HepG2 (cell line): ENCODE measurements around the gene SDE2.
"Not testable (repeated sequence)": the region's sequence is repeated elsewhere in the genome, so short reads cannot be mapped to it uniquely, and the experiment has no call there.

Experiments used
- CTCF ChIP-seq: sonication (generic); formaldehyde crosslinking; IDR thresholded peaks from 2 replicates; pipeline ENCODE4 v1.5.0; 2020; ENCODE audit warnings: mild to moderate bottlenecking, missing genetic modification reagents, moderate library complexity
- ELF1 ChIP-seq: sonication (generic); formaldehyde crosslinking; IDR thresholded peaks from 2 replicates; pipeline ENCODE4 v1.4.0; 2020; ENCODE audit warnings: missing genetic modification reagents
- EP300 ChIP-seq, 3 experiments: sonication (generic) in 1 of 3; formaldehyde crosslinking in 1 of 3; IDR thresholded peaks; 2 replicates each; pipeline versions ENCODE4 v1.5.1 to v1.6.1; 2011 to 2020; ENCODE audit warnings: low read depth in 2 of 3, low read length in 2 of 3, borderline replicate concordance in 1 of 3, improper control_type of control experiment in 1 of 3, mild to moderate bottlenecking in 1 of 3, missing genetic modification reagents in 1 of 3, moderate library complexity in 1 of 3
- IRF9 ChIP-seq: sonication (generic); formaldehyde crosslinking; IDR thresholded peaks from 2 replicates; pipeline ENCODE4 v1.8.0; 2022; ENCODE audit warnings: missing genetic modification reagents, mild to moderate bottlenecking, borderline replicate concordance
- NCOA1 ChIP-seq: sonication (generic); formaldehyde crosslinking; IDR thresholded peaks from 2 replicates; pipeline ENCODE4 v1.9.0; 2021; ENCODE audit warnings: missing genetic modification reagents
- POLR2A ChIP-seq, 2 experiments: IDR thresholded peaks; 2 replicates each; pipeline ENCODE4 v1.6.1; 2011; ENCODE audit warnings: low read depth in 2 of 2, low read length in 2 of 2, mild to moderate bottlenecking in 1 of 2, moderate library complexity in 1 of 2; ENCODE audit not compliant: insufficient read depth in 1 of 2
- SMAD3 ChIP-seq: sonication (generic); formaldehyde crosslinking; IDR thresholded peaks from 2 replicates; pipeline ENCODE4 v1.4.0; 2020; ENCODE audit warnings: missing genetic modification reagents
- SP140L ChIP-seq: sonication (generic); formaldehyde crosslinking; IDR thresholded peaks from 2 replicates; pipeline ENCODE4 v1.4.0; 2020; ENCODE audit warnings: missing genetic modification reagents, borderline replicate concordance
- TEAD3 ChIP-seq: optimal IDR thresholded peaks from 2 replicates; pipeline ENCODE3; 2016; ENCODE audit warnings: borderline replicate concordance
- ZNF577 ChIP-seq: sonication (generic); formaldehyde crosslinking; IDR thresholded peaks from 2 replicates; pipeline ENCODE4 v1.4.0; 2020; ENCODE audit warnings: mild to moderate bottlenecking, low read depth, missing genetic modification reagents, borderline replicate concordance
- TF ChIP-seq, protein P1 (sequence below): sonication (generic); formaldehyde crosslinking; IDR thresholded peaks from 2 replicates; pipeline ENCODE4 v1.4.0; 2020; ENCODE audit warnings: missing genetic modification reagents
- TF ChIP-seq, protein P2 (sequence below): IDR thresholded peaks from 2 replicates; pipeline ENCODE4 v1.6.1; 2012; ENCODE audit warnings: low read length, improper control_type of control experiment

GRCh38 chr1:225975146-225975545 lies 24.0 kb downstream of the SDE2 start:
- TF ChIP-seq NCOA1 (CRISPR knock-in tag); TEAD3 (CRISPR knock-in tag); EP300 (IDR thresholded peaks at IDR 0.05; ENCODE audit: low read depth in 2 of 2, low read length in 2 of 2); EP300 (CRISPR knock-in tag; IDR thresholded peaks at IDR 0.05; ENCODE audit: borderline replicate concordance); SP140L (CRISPR knock-in tag); CTCF; ELF1 (CRISPR knock-in tag); ZNF577 (CRISPR knock-in tag); POLR2A (IDR thresholded peaks at IDR 0.05; ENCODE audit: insufficient read depth in 1 of 2, low read depth in 2 of 2, low read length in 2 of 2); SMAD3 (CRISPR knock-in tag); IRF9 (CRISPR knock-in tag): not testable (repeated sequence)
- TF ChIP-seq, protein P1, sequence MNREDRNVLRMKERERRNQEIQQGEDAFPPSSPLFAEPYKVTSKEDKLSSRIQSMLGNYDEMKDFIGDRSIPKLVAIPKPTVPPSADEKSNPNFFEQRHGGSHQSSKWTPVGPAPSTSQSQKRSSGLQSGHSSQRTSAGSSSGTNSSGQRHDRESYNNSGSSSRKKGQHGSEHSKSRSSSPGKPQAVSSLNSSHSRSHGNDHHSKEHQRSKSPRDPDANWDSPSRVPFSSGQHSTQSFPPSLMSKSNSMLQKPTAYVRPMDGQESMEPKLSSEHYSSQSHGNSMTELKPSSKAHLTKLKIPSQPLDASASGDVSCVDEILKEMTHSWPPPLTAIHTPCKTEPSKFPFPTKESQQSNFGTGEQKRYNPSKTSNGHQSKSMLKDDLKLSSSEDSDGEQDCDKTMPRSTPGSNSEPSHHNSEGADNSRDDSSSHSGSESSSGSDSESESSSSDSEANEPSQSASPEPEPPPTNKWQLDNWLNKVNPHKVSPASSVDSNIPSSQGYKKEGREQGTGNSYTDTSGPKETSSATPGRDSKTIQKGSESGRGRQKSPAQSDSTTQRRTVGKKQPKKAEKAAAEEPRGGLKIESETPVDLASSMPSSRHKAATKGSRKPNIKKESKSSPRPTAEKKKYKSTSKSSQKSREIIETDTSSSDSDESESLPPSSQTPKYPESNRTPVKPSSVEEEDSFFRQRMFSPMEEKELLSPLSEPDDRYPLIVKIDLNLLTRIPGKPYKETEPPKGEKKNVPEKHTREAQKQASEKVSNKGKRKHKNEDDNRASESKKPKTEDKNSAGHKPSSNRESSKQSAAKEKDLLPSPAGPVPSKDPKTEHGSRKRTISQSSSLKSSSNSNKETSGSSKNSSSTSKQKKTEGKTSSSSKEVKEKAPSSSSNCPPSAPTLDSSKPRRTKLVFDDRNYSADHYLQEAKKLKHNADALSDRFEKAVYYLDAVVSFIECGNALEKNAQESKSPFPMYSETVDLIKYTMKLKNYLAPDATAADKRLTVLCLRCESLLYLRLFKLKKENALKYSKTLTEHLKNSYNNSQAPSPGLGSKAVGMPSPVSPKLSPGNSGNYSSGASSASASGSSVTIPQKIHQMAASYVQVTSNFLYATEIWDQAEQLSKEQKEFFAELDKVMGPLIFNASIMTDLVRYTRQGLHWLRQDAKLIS (CRISPR knock-in tag) = not testable (repeated sequence)
- TF ChIP-seq, protein P2, sequence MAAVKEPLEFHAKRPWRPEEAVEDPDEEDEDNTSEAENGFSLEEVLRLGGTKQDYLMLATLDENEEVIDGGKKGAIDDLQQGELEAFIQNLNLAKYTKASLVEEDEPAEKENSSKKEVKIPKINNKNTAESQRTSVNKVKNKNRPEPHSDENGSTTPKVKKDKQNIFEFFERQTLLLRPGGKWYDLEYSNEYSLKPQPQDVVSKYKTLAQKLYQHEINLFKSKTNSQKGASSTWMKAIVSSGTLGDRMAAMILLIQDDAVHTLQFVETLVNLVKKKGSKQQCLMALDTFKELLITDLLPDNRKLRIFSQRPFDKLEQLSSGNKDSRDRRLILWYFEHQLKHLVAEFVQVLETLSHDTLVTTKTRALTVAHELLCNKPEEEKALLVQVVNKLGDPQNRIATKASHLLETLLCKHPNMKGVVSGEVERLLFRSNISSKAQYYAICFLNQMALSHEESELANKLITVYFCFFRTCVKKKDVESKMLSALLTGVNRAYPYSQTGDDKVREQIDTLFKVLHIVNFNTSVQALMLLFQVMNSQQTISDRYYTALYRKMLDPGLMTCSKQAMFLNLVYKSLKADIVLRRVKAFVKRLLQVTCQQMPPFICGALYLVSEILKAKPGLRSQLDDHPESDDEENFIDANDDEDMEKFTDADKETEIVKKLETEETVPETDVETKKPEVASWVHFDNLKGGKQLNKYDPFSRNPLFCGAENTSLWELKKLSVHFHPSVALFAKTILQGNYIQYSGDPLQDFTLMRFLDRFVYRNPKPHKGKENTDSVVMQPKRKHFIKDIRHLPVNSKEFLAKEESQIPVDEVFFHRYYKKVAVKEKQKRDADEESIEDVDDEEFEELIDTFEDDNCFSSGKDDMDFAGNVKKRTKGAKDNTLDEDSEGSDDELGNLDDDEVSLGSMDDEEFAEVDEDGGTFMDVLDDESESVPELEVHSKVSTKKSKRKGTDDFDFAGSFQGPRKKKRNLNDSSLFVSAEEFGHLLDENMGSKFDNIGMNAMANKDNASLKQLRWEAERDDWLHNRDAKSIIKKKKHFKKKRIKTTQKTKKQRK = not testable (repeated sequence)
